NCI-H128 (cell line): Measurements from ENCODE around the gene PCDH19.

ENCODE experiments used
- DNase-seq: peaks from one replicate; lab custom pipeline; 2025; ENCODE audit not compliant: unreplicated experiment; lab: John Stamatoyannopoulos, UW

The PCDH19 gene

GRCh38 chrX:100405424-100405823 lies 4.6 kb downstream of the PCDH19 start:
- no peak for DNase-seq

- no peak for DNase-seq
These were observed 5.2 kb downstream of the PCDH19 start for GRCh38 chrX:100404851-100405250.

GRCh38 chrX:100395781-100396180 lies 14.3 kb downstream of the PCDH19 start:
- DNase-seq: no peak

- DNase-seq: no peak
These were observed 28.5 kb downstream of the PCDH19 start for GRCh38 chrX:100381619-100382018.

GRCh38 chrX:100379388-100379986 lies 30.6 kb downstream of the PCDH19 start:
- DNase-seq: no peak

- no peak for DNase-seq
These were observed 32.2 kb downstream of the PCDH19 start for GRCh38 chrX:100377826-100378225.

- no peak for DNase-seq
These were observed 33.5 kb downstream of the PCDH19 start for GRCh38 chrX:100376576-100376975.

GRCh38 chrX:100373673-100374072 lies 36.4 kb downstream of the PCDH19 start:
- no peak for DNase-seq

- no peak for DNase-seq
These were observed 41.9 kb downstream of the PCDH19 start for GRCh38 chrX:100368167-100368566.

GRCh38 chrX:100363896-100364295 lies 46.2 kb downstream of the PCDH19 start:
- no peak for DNase-seq

- peak; percentile 17 for DNase-seq
These were observed 51.3 kb downstream of the PCDH19 start for GRCh38 chrX:100358766-100359165.

GRCh38 chrX:100356351-100356896 lies 53.6 kb downstream of the PCDH19 start:
- DNase-seq: no peak

- DNase-seq: no peak
These were observed 54.4 kb downstream of the PCDH19 start for GRCh38 chrX:100355680-100356079.

GRCh38 chrX:100353326-100353725 lies 56.7 kb downstream of the PCDH19 start:
- DNase-seq: no peak

GRCh38 chrX:100350704-100351489 lies 59.2 kb downstream of the PCDH19 start:
- no peak for DNase-seq

GRCh38 chrX:100349391-100349790 lies 60.7 kb downstream of the PCDH19 start:
- DNase-seq: no peak

- DNase-seq: no peak
These were observed 68.9 kb downstream of the PCDH19 start for GRCh38 chrX:100341142-100341510.

- no peak for DNase-seq
These were observed 69.5 kb downstream of the PCDH19 start for GRCh38 chrX:100340491-100341141.

GRCh38 chrX:100328351-100328750 lies 81.7 kb downstream of the PCDH19 start:
- DNase-seq: no peak

GRCh38 chrX:100319716-100320115 lies 90.4 kb downstream of the PCDH19 start:
- DNase-seq: no peak

- peak; percentile 54 for DNase-seq
These were observed 93.1 kb downstream of the PCDH19 start for GRCh38 chrX:100316987-100317386.

GRCh38 chrX:100315566-100315965 lies 94.5 kb downstream of the PCDH19 start:
- DNase-seq: no peak
